Stimulated activated CD4-positive, alpha-beta T cell treated with anti-CD3 and anti-CD28 coated beads, Interleukin-12 subunit alpha, Interleukin-12 subunit beta, amount 100 ng/mL, for 4 hours (primary cell): ENCODE data around the gene AMACR.

Experiments
- DNase-seq: peaks from one replicate; pipeline ENCODE4 v3.0.0-alpha.2; 2020

AMACR gene

DNA sequence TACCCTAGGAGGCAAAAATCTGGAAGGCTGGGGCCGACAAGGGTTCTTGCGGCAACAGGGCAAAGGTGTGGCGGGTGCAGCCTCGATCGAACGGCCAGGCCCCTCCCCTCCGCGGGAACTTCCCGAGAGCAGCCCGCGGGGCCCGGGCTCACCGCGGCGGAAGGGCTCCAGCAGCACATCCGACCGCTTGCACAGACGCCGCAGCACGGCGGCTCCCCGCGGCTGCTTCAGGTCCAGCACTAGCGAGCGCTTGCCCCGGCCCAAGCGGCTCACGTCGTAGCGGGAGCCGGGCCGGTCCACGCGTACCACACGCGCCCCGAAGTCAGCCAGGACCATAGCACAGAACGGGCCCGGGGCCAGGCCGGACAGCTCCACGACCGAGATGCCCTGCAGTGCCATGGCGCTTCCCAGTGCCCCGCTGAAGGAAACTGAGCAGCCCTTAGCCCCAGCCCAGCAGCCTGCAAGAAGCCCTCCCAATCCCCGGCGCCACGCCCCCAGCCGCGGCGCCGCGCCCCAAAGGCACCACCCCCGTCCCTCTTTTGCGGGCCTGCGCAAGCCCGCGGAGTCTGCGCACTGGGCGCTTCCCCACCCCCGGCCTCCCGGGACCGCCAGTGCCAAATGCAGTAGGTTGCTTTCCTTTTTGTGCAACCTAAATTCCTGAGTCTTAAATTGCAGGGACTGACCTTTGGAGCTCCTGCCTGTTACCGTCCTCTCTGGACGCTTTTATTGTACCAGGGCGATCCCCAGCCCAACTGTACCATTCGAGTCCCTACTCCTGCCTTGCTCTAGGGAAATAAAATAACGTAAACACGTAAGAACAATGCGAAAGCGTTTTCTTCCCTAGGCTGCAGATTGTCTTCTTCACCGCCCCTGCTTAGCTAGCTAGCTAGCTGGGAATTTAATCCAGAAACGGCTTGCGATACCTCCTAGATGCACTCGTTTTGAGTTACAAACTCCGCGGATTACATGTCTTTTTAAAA lies at the start of gene AMACR:
TSS of gene AMACR (minus strand) at position 430 of the 980 bp plus-strand sequence. CDS start at position 399, 31 bp downstream.
- peak; percentile 89 for DNase-seq

DNA sequence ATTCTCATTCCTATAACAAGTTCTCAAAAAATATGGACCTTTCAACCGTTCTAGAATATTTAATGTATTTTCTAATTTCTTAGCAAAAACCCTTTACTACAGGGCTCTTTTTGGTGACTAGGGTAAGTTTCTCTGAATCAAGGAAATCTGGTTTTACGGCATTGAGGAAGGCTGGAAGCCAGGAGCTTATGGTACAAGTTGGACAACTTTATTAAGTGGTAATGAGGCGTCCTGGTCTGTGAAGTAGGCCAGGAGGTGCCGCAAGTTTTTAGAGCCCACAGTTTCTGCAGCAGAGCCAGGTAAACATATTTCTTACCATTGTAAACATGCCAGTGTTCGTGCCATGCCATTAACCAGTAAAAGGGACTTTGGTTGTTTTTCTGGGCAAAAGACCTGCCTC lies 49.7 kb upstream of the AMACR start:
- no peak for DNase-seq

DNA sequence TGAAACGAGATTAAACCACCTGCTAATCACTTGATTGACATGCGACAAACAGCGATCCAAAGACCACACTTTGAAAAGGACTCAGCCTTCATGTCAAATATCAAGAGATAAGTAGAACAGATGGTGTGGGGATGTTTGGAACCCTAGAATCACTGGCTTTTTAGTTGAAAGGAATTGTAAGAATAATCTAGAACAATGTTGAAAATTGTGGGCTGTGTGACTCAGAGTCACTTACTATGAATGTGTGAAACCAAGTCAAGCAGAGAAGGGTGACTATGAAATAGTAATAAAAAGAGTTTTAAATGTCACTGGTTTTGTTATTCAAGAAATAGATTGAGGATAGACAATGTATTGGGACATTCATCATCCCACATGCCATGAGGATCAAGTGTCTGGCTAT lies 49.3 kb upstream of the AMACR start:
- no peak for DNase-seq

DNA sequence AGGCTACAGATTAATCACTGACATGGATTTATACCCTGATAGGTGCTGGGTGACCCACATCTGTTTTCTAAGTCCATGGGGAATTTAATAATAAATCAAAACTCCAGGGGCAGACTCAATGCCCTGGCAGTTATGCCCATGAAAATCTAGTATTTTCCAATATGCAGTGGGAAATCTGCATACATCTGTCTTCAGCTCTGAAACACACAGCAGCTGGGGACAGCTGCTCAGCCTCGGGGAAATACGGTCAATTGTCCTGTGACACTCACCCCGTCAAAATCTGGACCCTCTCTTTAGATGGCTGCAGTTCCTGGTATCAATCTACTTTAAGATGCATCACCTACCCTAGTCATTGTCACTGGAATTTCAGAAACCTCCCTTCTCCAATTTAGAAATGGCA lies 47.8 kb upstream of the AMACR start:
- no peak for DNase-seq

DNA sequence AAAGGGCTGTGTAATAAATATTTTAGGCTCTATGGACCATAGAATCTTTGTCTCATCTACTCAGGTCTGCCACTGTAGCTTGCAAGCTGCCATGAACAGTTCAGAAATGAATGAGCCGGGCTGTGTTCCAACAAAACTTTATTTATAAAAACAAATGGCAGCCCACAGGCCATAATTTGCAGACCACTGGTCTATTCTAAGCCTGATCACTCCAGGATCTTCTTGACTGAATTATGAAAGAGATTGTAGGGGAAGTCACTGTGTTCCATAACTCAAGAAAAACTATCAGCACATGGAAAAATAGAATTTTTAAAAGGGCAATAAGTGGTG lies 46.5 kb upstream of the AMACR start:
- DNase-seq: no peak

DNA sequence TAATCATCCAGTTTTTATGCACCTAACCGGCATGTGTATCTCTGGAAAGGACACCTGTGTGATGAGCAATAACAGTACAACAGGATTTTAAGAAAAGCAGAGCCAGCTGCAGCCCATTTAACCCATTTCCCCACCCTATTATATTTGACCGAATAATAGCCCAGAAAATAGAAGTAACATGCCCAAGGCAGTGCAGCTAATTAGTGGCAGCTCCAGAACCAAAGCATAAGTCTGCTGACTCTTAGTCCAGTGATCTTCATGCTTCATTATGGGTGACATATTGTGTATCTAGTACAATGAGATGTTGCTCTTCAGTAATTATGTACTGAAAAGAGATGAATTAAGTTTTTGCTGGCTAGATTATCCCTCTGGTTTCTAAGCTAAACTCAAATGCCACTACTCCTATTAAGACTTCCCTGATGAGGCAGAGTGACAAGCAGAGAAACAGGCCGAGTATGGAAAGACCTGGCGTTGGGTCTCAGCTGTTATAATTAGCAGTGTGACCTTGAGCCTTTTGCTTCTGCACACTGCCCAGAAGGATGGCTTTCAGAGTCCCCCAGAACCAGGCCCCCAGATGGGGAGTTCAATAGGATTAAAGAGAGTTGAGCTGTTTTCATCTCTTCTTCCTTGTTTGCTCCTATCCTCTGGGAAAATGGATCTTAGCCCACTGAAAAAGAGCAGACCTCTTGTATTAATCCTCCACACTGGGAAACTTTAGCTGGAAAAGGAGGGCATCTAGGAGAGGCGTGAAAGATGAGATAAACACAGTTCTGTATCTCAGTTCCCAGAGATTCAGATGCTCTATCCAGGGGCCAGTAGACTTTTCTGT lies 45.9 kb upstream of the AMACR start:
- no peak for DNase-seq

DNA sequence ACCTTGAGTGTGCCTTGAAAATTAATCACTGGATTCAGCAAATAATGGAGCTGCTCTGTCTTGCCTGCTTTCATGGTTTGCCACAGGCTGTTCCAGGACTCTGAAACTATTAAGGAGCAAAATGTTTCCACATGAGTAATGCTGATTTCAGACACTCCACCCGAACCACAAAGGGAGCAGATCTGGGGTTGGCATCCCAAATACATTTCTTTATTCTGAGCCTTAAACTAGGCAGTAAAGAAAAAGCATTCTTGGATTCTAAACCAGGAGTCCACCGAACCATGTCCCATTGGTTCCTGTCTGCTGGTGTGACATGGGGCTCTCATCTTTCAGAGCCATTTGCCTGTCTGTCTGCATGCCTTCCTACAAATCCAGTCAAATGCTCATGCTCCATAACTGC lies 45.3 kb upstream of the AMACR start:
- no peak for DNase-seq

DNA sequence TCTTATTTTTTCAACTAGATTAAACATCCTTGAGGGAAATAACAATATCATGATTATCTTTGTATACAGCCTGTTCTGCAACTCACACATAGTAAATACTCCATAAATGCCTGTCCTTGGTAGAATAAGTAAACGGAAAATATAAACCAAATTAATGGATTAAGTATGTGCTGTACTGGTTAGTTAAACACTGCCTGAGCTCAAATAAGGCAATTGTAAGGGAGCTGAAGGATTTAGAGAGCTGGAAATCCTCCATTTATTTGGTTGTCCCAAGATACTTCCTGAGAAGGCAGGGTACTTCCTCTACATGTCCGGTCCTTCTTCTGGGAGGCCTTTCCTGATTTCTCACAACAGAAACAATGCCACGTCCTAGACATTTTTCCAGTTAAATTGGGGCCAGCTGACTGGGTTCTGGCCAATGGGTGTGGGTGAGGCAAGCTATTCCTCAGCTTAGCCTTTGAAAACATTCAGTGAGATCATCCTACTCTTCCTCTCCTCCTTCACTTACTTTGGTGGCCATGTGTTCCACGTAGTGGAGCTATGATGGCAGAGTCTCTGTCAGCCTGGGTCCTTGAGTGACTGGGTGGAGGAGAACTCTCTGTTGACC lies 43.6 kb upstream of the AMACR start:
- no peak for DNase-seq

DNA sequence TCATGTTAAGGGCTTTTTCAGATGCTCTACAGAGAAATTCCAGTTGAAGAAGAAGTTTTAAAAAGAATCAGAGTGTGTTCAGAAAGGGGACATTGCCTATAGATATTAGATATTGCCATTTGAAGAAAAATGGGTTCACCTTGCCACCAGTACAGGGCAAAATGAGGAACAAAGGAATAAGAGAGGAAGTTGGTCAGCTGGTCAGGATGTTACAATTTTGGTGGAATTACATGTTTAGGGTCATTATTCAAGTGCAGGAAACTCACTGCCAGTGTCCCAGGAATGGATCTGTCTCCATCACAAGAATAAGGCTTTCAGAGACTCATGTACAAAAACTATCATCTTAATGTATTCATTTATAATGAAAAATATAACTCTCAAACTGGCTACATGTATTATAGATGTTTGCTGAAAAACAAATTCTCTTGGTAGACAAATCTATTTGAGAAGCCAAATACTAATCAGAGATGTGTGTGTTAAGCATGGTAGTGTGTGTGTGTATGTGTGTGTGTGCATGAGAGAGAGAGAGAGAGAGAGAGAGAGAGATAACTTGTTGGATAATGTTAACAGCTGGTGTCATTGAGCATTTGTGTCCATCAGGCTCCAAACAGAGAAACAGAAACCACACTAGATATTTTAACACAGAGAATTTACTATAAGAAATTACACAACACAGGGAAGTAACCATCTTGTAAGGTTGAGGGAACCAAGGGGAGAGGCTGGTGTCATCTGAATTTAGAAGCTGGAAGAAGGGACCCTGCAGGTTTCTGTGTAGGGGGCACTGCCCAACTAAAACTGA lies 40.1 kb upstream of the AMACR start:
- no peak for DNase-seq

DNA sequence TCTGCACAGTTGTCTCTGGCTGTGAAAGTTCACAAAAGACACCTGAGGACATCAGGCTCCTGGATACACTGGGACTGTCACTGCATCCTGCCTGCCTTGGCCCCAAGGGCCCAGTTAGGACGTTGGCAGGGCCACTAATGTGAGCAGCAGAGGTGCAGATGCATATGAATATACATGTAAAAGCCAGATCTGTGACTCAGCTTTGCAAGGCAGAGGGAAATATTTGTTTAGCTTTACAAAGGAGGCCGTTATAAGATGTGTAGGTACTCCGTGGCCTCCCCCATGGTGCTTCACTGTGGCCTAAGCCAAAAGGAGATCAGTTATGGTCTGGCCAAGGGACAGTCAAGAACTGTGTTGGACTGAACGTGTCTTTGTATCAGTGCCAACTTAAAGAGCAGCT lies 39.3 kb upstream of the AMACR start:
- no peak for DNase-seq

DNA sequence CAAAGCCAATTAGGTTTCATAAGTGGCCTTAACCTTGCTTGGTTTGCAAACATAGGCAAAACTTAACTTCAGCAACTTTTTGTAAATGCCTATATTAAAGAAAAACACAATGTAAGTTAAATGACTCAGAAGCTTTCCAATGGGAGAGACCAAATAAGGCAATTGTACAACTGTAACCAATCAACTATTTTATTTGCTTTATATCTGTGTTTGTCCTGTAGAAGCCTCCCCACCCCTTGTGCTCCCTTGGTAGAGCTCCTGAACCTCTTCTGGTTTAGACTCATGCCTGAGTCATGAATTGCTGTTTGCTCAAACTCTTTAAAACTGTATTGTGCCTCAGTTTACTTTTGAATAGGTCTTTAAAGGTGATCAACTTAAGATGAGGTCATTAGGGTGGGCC lies 38.1 kb upstream of the AMACR start:
- no peak for DNase-seq

DNA sequence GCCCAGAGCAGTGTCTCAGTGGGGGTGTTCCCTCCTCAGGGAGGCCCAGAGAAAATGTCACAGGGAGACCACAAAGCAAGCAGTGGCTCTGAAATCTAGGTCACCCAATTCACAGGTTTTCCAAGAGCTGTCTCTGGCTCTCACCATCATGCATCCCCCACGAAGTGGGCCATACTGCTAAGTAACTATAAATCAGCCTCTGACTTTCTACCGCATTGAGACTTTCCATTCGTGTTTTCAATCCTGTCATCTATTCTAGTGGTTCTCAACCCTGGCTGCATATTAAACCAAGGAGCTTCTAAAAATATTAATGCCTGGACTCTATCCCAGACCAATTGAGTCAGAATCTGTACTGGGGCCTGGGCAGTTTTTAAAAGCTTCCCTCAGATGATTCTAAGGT lies 37.2 kb upstream of the AMACR start:
- DNase-seq: no peak

DNA sequence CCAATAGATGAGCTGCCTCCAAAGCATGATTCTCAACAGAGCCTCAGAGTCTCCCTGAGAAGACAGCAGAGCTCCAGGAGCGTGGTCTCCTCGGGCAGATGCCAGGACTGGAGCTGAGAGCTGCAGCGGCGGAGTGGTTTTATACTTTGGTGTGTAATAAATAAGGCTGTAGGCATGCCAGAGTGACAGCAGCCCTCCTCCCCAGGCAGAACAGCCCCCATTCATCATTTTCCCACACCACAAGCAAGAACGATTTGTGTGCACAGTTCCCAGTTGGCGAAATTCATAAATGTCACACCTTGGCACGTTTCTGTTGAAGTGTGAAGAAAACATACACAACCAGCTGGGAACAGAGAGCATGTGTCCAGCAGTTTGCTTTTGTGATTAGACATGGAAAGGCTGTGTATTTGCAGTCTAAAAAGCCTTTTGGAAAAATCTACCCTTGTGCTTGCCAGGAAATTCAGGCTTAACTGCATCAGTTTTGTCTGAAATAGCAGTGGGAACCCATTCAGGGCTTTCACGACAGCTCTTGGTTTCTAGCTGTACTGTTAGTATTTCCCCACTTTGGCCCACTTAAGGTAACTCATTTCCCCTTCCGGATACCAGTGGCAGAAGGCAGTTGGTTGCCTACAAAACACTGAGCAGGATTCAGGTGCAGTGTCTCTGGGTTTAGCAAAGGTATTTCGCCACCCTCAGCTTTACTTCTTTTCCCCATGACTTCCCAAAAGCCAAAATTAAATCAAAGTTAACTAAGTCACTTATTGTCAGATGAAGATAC lies 35.4 kb upstream of the AMACR start, which contains the start of gene C1QTNF3:
TSS of gene C1QTNF3 (minus strand) at position 115 of the 778 bp plus-strand sequence. CDS start at position 27, 88 bp downstream.
- no peak for DNase-seq

DNA sequence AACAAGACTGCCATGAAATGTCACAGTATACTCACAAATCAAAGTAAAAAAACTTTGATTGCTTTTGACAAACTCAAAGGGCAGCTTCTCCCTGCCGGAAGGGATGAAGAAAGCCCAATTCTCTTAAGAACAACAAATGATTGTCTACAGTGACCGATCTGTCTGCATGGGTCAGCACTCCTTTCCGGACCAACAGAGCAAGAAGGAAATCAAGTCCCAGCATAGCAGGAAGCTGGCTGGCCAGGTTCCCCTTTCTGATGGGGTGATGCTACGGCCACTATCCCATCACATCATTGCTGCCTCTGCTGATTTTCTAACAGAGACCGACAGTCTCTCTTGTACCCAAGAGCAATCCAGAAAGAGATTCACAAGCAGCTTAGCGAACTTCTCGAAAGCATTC lies 34.5 kb upstream of the AMACR start:
- DNase-seq: no peak

DNA sequence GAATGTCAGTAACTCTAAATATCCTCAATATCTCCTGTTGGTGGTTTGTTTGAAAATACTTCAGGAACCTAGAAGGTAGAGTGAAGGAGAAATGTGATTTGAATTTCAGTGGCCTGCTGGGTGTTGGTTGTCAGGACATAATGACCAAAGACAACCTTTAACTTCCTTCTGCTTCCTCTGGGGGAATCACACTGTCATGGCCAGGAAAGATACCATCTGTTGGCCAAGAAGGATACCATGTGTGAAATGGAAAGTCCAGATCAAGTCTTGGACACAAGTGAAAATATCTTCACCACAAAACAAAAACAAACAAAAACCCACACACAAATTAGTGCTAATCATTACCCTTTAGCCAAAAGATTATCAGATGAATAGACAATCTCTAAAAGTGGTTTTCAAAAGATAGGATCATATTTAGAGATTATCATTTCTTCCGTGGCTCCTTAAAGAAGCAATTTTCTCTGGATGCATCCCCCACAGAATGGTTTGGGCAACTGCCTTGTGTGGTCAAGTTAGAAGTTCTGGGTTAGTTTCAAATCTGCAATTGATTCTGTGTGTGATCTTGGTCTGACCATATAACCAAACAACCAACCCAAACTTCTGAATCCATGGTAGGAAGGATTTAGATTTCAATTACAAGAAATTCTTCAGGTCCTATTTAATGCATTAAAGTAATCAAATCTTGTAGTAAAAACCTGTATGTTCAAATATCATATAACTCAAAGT lies 33.6 kb upstream of the AMACR start:
- no peak for DNase-seq

DNA sequence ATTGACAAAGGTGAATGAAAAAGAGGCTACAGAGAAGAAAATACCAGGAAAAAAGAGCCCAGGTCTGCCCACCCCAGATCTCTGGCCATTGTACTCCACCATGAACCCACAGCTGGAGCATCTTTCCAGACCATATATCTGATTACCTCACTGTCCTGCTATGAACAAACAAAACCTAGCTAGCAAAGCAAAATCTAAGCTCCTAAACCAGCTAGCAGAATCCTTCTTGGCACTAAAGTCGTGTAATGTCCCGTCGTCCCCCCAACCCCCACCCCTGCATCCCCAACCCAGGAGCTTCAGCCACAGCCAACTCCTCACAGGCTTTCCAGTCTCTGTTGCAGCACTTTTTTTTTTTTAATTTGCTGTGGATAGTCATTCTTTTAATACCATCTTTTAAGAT lies 32.6 kb upstream of the AMACR start:
- no peak for DNase-seq

DNA sequence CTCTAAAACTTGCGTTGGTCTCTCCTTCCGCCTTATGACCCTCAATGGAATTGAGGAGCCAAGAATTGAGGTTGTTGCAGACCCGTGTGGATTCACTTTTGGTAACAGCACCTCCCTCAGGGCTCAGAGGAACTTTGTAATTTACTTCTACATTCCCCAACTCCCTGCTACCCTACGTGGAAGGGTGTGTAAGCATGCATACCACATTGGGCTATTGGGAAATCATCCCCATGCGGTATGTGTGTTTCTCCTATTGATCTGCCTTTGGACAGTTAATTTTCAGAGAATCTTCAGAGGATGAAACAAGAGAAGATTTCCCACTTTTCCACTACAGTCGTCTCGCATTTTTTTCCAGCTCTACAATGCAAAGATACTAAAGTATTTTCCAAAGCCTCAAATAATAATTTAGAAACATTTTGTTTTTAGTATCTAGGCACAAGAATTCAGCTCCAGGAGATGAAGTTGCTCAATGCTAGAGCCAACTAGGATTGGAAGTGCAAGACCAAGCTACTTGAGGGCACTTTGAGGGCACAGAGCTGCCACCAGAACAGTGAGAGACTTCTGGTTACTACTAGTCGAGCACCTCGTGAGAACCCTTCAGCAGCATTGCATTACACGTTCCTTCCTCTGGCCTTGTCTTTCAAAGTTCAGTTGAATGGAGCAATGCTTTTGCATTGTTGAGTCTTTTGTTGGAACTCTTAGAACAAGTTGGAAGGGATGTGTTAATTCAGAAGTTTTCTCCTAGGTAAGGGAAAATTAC lies 31.7 kb upstream of the AMACR start:
- no peak for DNase-seq

DNA sequence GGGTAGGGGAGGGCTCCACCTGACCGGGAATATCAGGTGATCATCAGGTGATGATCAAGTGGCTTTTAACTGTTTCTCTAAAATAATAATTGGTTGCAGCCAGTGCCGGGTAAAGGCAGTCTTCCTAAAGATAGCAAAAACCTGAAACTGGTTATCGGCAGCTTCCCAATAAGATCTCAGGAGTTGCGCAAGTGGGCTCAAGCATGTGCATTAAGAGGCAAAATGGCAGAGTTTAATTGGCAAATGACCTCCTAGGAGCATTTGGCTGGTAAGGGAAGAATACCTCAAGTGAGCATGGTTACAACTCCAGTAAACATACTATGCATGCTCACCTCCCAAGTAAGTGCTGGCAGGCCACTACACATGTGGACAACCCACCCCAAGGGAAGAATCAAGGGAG lies 31.0 kb upstream of the AMACR start:
- DNase-seq: no peak

DNA sequence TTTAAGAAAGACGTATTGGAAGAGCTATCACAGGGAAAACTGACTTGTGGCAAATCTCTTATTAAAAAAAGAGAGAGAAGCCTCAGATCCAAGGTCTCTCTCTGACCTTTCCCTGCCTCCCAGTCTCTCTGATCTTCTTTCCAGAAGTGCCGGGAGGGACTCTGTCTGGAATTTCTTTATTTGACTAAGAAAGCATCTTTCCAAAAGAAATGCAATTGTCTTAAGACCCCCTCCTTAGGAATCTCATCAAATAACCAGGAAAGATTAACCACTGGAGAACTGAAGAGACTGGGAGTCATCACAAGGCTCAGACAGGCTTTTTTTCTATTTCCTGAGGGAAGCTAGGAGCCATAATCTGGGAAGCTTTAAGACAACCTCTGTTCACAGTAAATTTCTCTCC lies 30.5 kb upstream of the AMACR start:
- no peak for DNase-seq

DNA sequence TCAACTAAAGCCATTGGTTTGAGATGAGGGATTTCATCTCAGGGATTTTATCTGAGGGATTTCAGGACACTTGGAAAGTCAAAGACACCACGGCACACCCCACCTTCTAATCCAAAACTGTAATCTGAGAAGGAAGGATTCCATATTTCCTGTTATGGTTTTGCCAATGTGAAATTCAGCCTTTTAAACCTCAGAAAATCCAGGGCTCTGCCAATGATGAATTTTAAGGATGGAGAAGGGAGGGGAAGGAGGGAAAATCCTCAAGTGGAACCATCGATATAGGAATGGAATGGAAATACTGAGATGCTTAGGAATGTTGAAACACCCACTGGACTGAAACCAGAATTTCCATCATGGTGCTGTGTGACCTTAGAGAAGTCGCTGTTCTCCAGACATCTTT lies 29.9 kb upstream of the AMACR start:
- DNase-seq: no peak
